Neutrophil (primary cell): ENCODE measurements around the gene DNAJB1.

ENCODE experiments used
- H3K27ac ChIP-seq: fragments of 200-600 bp; sonication (generic); 2 replicates; pipeline ENCODE4 v1.5.1; 2016; ENCODE audit warnings: mild to moderate bottlenecking, moderate library complexity
- H3K27me3 ChIP-seq: fragments of 200-600 bp; sonication (generic); 2 replicates; pipeline ENCODE4 v1.6.0; 2016; ENCODE audit warnings: mild to moderate bottlenecking
- H3K36me3 ChIP-seq: fragments of 200-600 bp; sonication (generic); 2 replicates; pipeline ENCODE4 v1.5.1; 2017
- H3K4me1 ChIP-seq, 2 experiments: fragments of 200-600 bp in 1 of 2; sonication (generic) in 1 of 2; 1 replicate in 1 of 2; 2 replicates in 1 of 2; pipeline versions ENCODE4 v1.5.1 to v1.6.1; 2013 to 2016; ENCODE audit warnings: low read depth in 1 of 2, low read length in 1 of 2, mild to moderate bottlenecking in 1 of 2, moderate library complexity in 1 of 2; ENCODE audit not compliant: control insufficient read depth in 1 of 2, insufficient read depth in 1 of 2
- H3K4me3 ChIP-seq, 2 experiments: fragments of 200-600 bp in 1 of 2; sonication (generic) in 1 of 2; 1 replicate in 1 of 2; 2 replicates in 1 of 2; pipeline ENCODE4 v1.5.1; 2013 to 2016; ENCODE audit warnings: low read depth in 1 of 2, low read length in 1 of 2, mild to moderate bottlenecking in 1 of 2, moderate library complexity in 1 of 2
- H3K9me3 ChIP-seq: fragments of 200-600 bp; sonication (generic); 2 replicates; pipeline ENCODE4 v1.5.1; 2016
- CTCF ChIP-seq: fragments of 200-600 bp; sonication (generic); IDR thresholded peaks from 2 replicates; pipeline ENCODE4 v1.5.1; 2016; ENCODE audit warnings: antibody characterized with exemption

The DNAJB1 gene

GRCh38 chr19:14560776-14561108, 42.5 kb upstream of the DNAJB1 start:
- Histone ChIP-seq H3K27ac (no peak overlapping the region), H3K4me1 (peaks cover 7 to 9% of the 10 kb centered on the region in 2 experiments), H3K36me3 (peaks cover 21% of the 10 kb centered on the region), H3K4me3 (no peak overlapping the region), H3K27me3 (no peaks in the 10 kb centered on the region), H3K9me3 (no peaks in the 10 kb centered on the region)
- no peak for TF ChIP-seq CTCF

GRCh38 chr19:14559916-14560775, 41.9 kb upstream of the DNAJB1 start:
- H3K27me3 ChIP-seq, result no peaks in the 10 kb centered on the region
- no peaks in the 10 kb centered on the region for H3K9me3 ChIP-seq
- H3K36me3 ChIP-seq, result peaks cover 15% of the 10 kb centered on the region
- no peak for TF ChIP-seq CTCF
- H3K27ac ChIP-seq, result no peak overlapping the region
- H3K4me3 ChIP-seq, result no peak overlapping the region
- peaks cover 7 to 9% of the 10 kb centered on the region in 2 experiments for H3K4me1 ChIP-seq

GRCh38 chr19:14558370-14559066, 40.3 kb upstream of the DNAJB1 start:
- no peak overlapping the region for H3K27ac ChIP-seq
- H3K4me3 ChIP-seq, result no peak overlapping the region
- no peak for TF ChIP-seq CTCF
- H3K9me3 ChIP-seq, result no peaks in the 10 kb centered on the region
- H3K36me3 ChIP-seq, result peaks cover 2% of the 10 kb centered on the region
- peaks cover 7 to 9% of the 10 kb centered on the region in 2 experiments for H3K4me1 ChIP-seq
- H3K27me3 ChIP-seq, result no peaks in the 10 kb centered on the region

GRCh38 chr19:14556662-14557188, 38.5 kb upstream of the DNAJB1 start:
- no peak overlapping the region for H3K27ac ChIP-seq

More at GRCh38 chr19:14556662-14557188, 38.5 kb upstream of the DNAJB1 start:
- no peaks in the 10 kb centered on the region for H3K36me3 ChIP-seq
- TF ChIP-seq CTCF, result peak; percentile 94
- H3K4me1 ChIP-seq, result peaks cover 15 to 18% of the 10 kb centered on the region in 2 experiments
- H3K27me3 ChIP-seq, result no peaks in the 10 kb centered on the region
- peak overlapping the region in 1 of 2 experiments; percentile 49 for H3K4me3 ChIP-seq
- H3K9me3 ChIP-seq, result no peaks in the 10 kb centered on the region
